HEK293 (cell line): ENCODE measurements around the gene NMNAT3.

Experiments used
- ATF2 ChIP-seq: fragments of 450-650 bp; formaldehyde crosslinking; IDR thresholded peaks from 2 replicates; pipeline ENCODE4 v1.5.1; 2016; ENCODE audit warnings: missing biosample characterization, missing genetic modification characterization, low read depth
- CTCF ChIP-seq: fragments of 450-650 bp; formaldehyde crosslinking; IDR thresholded peaks from 2 replicates; pipeline ENCODE4 v1.5.1; 2016; ENCODE audit warnings: missing biosample characterization, missing genetic modification characterization
- ZBTB1 ChIP-seq: fragments of 450-650 bp; formaldehyde crosslinking; IDR thresholded peaks from 2 replicates; pipeline ENCODE4 v1.5.1; 2016; ENCODE audit warnings: missing biosample characterization, missing genetic modification characterization
- ZNF24 ChIP-seq: fragments of 450-650 bp; formaldehyde crosslinking; IDR thresholded peaks from 2 replicates; pipeline ENCODE4 v1.5.1; 2016; ENCODE audit warnings: missing biosample characterization, missing genetic modification characterization

- TF ChIP-seq CTCF (tag by site-specific recombination) (no peak), ATF2 (tag by site-specific recombination) (no peak), ZBTB1 (tag by site-specific recombination) (no peak), ZNF24 (tag by site-specific recombination) (no peak)
Measured at GRCh38 chr3:139695007-139695406, 17.2 kb upstream of the NMNAT3 start.
